A549 (cell line): ENCODE results near the gene CRYGN. TPM values are rescaled to one million over a fixed set of nuclear protein-coding genes. Genes with fewer than 3 reads are reported as not detected.
A peak's percentile ranks its signal among the peaks of the same experiment; 100 is the strongest.

Experiments
- ATAC-seq, 2 experiments: fragments of 200-7000 bp in 1 of 2; fragments of >200 bp in 1 of 2; cut with Nextera tagmentation in 1 of 2; cut with Tn5 transposase in 1 of 2; 3 replicates each; pipeline versions ENCODE4 v1.8.0 to v1.9.1; 2018 to 2020; ENCODE audit warnings: mild to moderate bottlenecking in 1 of 2, moderate library complexity in 1 of 2
- CTCF ChIA-PET: fragments of 300-600 bp; sonication (Branson Sonifier 250); formaldehyde crosslinking; extraction: SDS; loops from one replicate; lab custom pipeline; 2021; ENCODE audit warnings: antibody characterized with exemption, inconsistent platforms; lab: Yijun Ruan, JAX
- POLR2A ChIA-PET: fragments of 350-600 bp; formaldehyde crosslinking; extraction: SDS; loops from one replicate; lab custom pipeline; 2021; ENCODE audit warnings: antibody characterized with exemption, inconsistent platforms; lab: Yijun Ruan, JAX
- DNase-seq, 2 experiments: peaks; one replicate each; pipeline versions ENCODE4 v3.0.0 to v3.0.0-alpha.2; 2011 to 2016; ENCODE audit warnings: low read depth in 1 of 2, low spot score in 1 of 2
- FAIRE-seq: peaks from 2 replicates; lab custom pipeline; 2011; peaks lifted over from hg19 to GRCh38; lab: Jason Lieb, UNC
- H3K27ac ChIP-seq, 2 experiments: fragments of >200 bp; sonication (Bioruptor Twin); formaldehyde crosslinking; 3 replicates each; pipeline ENCODE4 v1.5.1; 2016 to 2017
- H3K4me1 ChIP-seq: fragments of >200 bp; sonication (Bioruptor Twin); formaldehyde crosslinking; 3 replicates; pipeline ENCODE4 v1.6.1; 2016
- H3K4me2 ChIP-seq: fragments of >200 bp; sonication (Bioruptor Twin); formaldehyde crosslinking; 3 replicates; pipeline ENCODE4 v1.6.1; 2016
- H3K4me3 ChIP-seq: fragments of >200 bp; sonication (Bioruptor Twin); formaldehyde crosslinking; 3 replicates; pipeline ENCODE4 v1.5.1; 2016
- H3K9me3 ChIP-seq: fragments of >200 bp; sonication (Bioruptor Twin); formaldehyde crosslinking; 3 replicates; pipeline ENCODE4 v1.6.1; 2016
- CBX8 ChIP-seq: fragments of 200-600 bp; sonication (generic); IDR thresholded peaks from 2 replicates; pipeline ENCODE4 v1.6.1; 2016
- EHF ChIP-seq: fragments of 250-450 bp; sonication (Bioruptor Pico); IDR thresholded peaks from 2 replicates; pipeline ENCODE4 v1.5.0; 2020; ENCODE audit warnings: mild to moderate bottlenecking
- EHMT2 ChIP-seq: fragments of 200-600 bp; sonication (generic); IDR thresholded peaks from 2 replicates; pipeline ENCODE4 v1.6.1; 2016; ENCODE audit warnings: antibody characterized with exemption, low read depth, mild to moderate bottlenecking, moderate library complexity
- FOSB ChIP-seq: fragments of 250-450 bp; sonication (Bioruptor Pico); IDR thresholded peaks from 2 replicates; pipeline ENCODE4 v1.5.0; 2020; ENCODE audit warnings: mild to moderate bottlenecking, moderate library complexity
- FOXS1 ChIP-seq: fragments of 250-450 bp; sonication (Bioruptor Pico); IDR thresholded peaks from 2 replicates; pipeline ENCODE4 v1.5.0; 2020; ENCODE audit warnings: mild to moderate bottlenecking, moderate library complexity
- HOXA7 ChIP-seq: fragments of 250-450 bp; sonication (Bioruptor Pico); IDR thresholded peaks from 2 replicates; pipeline ENCODE4 v1.5.0; 2020; ENCODE audit warnings: mild to moderate bottlenecking, moderate library complexity
- HOXB13 ChIP-seq: fragments of 250-450 bp; sonication (Bioruptor Pico); IDR thresholded peaks from 2 replicates; pipeline ENCODE4 v1.5.0; 2020; ENCODE audit warnings: low read depth, mild to moderate bottlenecking, moderate library complexity
- JUNB ChIP-seq: fragments of >200 bp; sonication (Bioruptor Twin); formaldehyde crosslinking; IDR thresholded peaks from 2 replicates; pipeline ENCODE4 v1.6.1; 2016
- MAFK ChIP-seq: fragments of 450-650 bp; IDR thresholded peaks from 2 replicates; pipeline ENCODE4 v1.6.1; 2014; ENCODE audit not compliant: partially characterized antibody
- NFE2L2 ChIP-seq: fragments of 150-350 bp; conservative IDR thresholded peaks from 2 replicates; pipeline ENCODE4 v1.6.1; 2014; ENCODE audit warnings: low read length
- PHF8 ChIP-seq: fragments of 200-600 bp; sonication (generic); IDR thresholded peaks from 2 replicates; pipeline ENCODE4 v1.6.1; 2016; ENCODE audit warnings: low read depth, mild to moderate bottlenecking, antibody characterized with exemption, moderate library complexity, borderline replicate concordance
- RCOR1 ChIP-seq: fragments of 150-350 bp; IDR thresholded peaks from 2 replicates; pipeline ENCODE4 v1.6.1; 2014; ENCODE audit warnings: antibody characterized with exemption, low read length, low read depth
- TP53 ChIP-seq: fragments of 250-450 bp; sonication (Bioruptor Pico); IDR thresholded peaks from 2 replicates; pipeline ENCODE4 v1.5.0; 2021; ENCODE audit warnings: mild to moderate bottlenecking, moderate library complexity
- WGBS: methylation state at CpG from one replicate; pipeline ENCODE4 v1.1.6; 2017; ENCODE audit errors: missing lambda C conversion rate; 5-methylcytosine and 5-hydroxymethylcytosine counted together
- polyA plus RNA-seq, 4 experiments: library from polyadenylated mRNA; depleted of rRNA in 3 of 4; stranded (reverse); fragments of >200 nt; fragmentation: RNase III in 1 of 4; extraction: RNeasy Plus Mini Kit Qiagen cat#74134 plus additional on column Dnase treatment in 1 of 4; gene quantifications; 2 replicates in 3 of 4; 3 replicates in 1 of 4; pipeline ENCODE4 v1.2.3, GENCODE V29; 2011 to 2017
- TF ChIP-seq, protein P1 (sequence below): IDR thresholded peaks from 2 replicates; pipeline ENCODE4 v1.6.1; 2012
- TF ChIP-seq, protein P2 (sequence below): fragments of >200 bp; sonication (Bioruptor Twin); formaldehyde crosslinking; IDR thresholded peaks from 3 replicates; pipeline ENCODE4 v1.5.1; 2016
- TF ChIP-seq, protein P3 (sequence below): fragments of 150-350 bp; IDR thresholded peaks from 2 replicates; pipeline ENCODE4 v1.6.1; 2014; ENCODE audit warnings: low read depth, mild to moderate bottlenecking, low read length
- TF ChIP-seq, protein P4 (sequence below): fragments of >200 bp; sonication (Bioruptor Twin); formaldehyde crosslinking; IDR thresholded peaks from 3 replicates; pipeline ENCODE4 v1.6.1; 2016
- TF ChIP-seq, protein P5 (sequence below): fragments of 250-450 bp; sonication (Bioruptor Pico); IDR thresholded peaks from 2 replicates; pipeline ENCODE4 v1.5.0; 2020; ENCODE audit warnings: low read depth, mild to moderate bottlenecking, moderate library complexity
- TF ChIP-seq, protein P6 (sequence below): fragments of 450-650 bp; IDR thresholded peaks from 2 replicates; pipeline ENCODE4 v1.6.1; 2014; ENCODE audit warnings: antibody characterized with exemption
- TF ChIP-seq, protein P7 (sequence below): IDR thresholded peaks from 2 replicates; pipeline ENCODE4 v1.6.1; 2012; ENCODE audit warnings: low read depth, borderline replicate concordance

The CRYGN gene
- polyA plus RNA-seq, 2 of the 4 experiments (the other 2 are of a cell fraction) = not detected

DNA sequence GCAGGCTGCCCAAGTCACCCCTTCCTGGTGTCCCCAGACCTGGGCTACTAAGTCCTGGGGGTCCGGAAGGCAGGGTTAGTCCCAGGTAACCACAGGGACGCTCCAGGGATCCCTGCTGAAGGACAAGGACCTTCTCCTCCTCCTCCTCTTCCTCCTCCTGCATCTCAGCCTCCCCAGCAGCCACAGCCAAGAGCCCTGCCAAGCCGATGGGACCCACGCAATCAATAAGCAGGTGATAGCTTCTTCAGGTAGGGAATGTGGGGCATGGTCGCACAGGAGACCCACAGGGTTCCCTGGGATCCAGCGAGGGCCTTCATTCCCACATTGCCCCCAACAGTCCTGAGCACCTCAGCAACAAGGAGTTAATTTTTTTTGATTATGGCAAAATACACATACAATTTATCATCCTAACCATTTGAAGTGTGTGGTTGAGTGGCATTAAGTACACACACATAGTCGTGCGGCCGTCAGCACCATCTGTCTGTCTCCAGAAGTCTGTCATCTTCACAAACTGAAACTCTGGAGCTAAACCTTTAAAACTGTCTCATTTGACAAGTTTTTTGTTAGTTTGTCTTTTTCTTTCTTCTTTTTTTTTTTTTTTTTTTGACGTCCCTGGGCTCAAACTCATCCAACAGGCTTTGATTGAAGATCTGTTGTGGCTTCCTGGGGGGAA lies 12.1 kb downstream of the CRYGN start:
- no peak overlapping the region for H3K4me3 ChIP-seq
- ATAC-seq (no peak), DNase-seq (no peak)
- peak overlapping the region; percentile 87; the same call in 1 of the 3 replicates for H3K4me2 ChIP-seq
- WGBS = 78% methylated on average over 10 of the region's 10 CpGs
- no peak for TF ChIP-seq FOSB (CRISPR knock-in tag)
- TF ChIP-seq CBX8 = no peak
- no peak for TF ChIP-seq NFE2L2
- TF ChIP-seq, protein P1, sequence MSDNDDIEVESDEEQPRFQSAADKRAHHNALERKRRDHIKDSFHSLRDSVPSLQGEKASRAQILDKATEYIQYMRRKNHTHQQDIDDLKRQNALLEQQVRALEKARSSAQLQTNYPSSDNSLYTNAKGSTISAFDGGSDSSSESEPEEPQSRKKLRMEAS = no peak
- no peak for TF ChIP-seq HOXA7
- TF ChIP-seq MAFK = no peak
- TF ChIP-seq, protein P2, sequence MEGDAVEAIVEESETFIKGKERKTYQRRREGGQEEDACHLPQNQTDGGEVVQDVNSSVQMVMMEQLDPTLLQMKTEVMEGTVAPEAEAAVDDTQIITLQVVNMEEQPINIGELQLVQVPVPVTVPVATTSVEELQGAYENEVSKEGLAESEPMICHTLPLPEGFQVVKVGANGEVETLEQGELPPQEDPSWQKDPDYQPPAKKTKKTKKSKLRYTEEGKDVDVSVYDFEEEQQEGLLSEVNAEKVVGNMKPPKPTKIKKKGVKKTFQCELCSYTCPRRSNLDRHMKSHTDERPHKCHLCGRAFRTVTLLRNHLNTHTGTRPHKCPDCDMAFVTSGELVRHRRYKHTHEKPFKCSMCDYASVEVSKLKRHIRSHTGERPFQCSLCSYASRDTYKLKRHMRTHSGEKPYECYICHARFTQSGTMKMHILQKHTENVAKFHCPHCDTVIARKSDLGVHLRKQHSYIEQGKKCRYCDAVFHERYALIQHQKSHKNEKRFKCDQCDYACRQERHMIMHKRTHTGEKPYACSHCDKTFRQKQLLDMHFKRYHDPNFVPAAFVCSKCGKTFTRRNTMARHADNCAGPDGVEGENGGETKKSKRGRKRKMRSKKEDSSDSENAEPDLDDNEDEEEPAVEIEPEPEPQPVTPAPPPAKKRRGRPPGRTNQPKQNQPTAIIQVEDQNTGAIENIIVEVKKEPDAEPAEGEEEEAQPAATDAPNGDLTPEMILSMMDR = no peak
- TF ChIP-seq TP53 (CRISPR knock-in tag) = no peak
- TF ChIP-seq EHF = no peak
- TF ChIP-seq, protein P3, sequence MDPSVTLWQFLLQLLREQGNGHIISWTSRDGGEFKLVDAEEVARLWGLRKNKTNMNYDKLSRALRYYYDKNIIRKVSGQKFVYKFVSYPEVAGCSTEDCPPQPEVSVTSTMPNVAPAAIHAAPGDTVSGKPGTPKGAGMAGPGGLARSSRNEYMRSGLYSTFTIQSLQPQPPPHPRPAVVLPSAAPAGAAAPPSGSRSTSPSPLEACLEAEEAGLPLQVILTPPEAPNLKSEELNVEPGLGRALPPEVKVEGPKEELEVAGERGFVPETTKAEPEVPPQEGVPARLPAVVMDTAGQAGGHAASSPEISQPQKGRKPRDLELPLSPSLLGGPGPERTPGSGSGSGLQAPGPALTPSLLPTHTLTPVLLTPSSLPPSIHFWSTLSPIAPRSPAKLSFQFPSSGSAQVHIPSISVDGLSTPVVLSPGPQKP = no peak
- TF ChIP-seq, protein P4, sequence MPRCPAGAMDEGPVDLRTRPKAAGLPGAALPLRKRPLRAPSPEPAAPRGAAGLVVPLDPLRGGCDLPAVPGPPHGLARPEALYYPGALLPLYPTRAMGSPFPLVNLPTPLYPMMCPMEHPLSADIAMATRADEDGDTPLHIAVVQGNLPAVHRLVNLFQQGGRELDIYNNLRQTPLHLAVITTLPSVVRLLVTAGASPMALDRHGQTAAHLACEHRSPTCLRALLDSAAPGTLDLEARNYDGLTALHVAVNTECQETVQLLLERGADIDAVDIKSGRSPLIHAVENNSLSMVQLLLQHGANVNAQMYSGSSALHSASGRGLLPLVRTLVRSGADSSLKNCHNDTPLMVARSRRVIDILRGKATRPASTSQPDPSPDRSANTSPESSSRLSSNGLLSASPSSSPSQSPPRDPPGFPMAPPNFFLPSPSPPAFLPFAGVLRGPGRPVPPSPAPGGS = no peak
- TF ChIP-seq, protein P5, sequence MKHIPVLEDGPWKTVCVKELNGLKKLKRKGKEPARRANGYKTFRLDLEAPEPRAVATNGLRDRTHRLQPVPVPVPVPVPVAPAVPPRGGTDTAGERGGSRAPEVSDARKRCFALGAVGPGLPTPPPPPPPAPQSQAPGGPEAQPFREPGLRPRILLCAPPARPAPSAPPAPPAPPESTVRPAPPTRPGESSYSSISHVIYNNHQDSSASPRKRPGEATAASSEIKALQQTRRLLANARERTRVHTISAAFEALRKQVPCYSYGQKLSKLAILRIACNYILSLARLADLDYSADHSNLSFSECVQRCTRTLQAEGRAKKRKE = no peak
- TF ChIP-seq PHF8 = no peak
- no peak for TF ChIP-seq JUNB
- TF ChIP-seq, protein P6, sequence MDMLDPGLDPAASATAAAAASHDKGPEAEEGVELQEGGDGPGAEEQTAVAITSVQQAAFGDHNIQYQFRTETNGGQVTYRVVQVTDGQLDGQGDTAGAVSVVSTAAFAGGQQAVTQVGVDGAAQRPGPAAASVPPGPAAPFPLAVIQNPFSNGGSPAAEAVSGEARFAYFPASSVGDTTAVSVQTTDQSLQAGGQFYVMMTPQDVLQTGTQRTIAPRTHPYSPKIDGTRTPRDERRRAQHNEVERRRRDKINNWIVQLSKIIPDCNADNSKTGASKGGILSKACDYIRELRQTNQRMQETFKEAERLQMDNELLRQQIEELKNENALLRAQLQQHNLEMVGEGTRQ = no peak
- TF ChIP-seq HOXB13 (CRISPR knock-in tag) = no peak
- no peak for TF ChIP-seq EHMT2
- TF ChIP-seq, all 56 proteins: peak for 0
- H3K4me1 ChIP-seq = peaks cover 53% of the 10 kb centered on the region
- ChIA-PET POLR2A (no interaction called here), CTCF (interaction anchor here (0.7 to 2.3 kb wide), 5 partner anchors 16 to 113 kb away, joined by 3 to 7 read pairs (median 3); no protein-coding TSS in a partner anchor)
- H3K9me3 ChIP-seq = no peaks in the 10 kb centered on the region; the same call in 2 of the 3 replicates
- FAIRE-seq = no peak
- H3K27ac ChIP-seq = peak overlapping the region; percentile 75 to 85; a peak in 5 of 6 replicates

DNA sequence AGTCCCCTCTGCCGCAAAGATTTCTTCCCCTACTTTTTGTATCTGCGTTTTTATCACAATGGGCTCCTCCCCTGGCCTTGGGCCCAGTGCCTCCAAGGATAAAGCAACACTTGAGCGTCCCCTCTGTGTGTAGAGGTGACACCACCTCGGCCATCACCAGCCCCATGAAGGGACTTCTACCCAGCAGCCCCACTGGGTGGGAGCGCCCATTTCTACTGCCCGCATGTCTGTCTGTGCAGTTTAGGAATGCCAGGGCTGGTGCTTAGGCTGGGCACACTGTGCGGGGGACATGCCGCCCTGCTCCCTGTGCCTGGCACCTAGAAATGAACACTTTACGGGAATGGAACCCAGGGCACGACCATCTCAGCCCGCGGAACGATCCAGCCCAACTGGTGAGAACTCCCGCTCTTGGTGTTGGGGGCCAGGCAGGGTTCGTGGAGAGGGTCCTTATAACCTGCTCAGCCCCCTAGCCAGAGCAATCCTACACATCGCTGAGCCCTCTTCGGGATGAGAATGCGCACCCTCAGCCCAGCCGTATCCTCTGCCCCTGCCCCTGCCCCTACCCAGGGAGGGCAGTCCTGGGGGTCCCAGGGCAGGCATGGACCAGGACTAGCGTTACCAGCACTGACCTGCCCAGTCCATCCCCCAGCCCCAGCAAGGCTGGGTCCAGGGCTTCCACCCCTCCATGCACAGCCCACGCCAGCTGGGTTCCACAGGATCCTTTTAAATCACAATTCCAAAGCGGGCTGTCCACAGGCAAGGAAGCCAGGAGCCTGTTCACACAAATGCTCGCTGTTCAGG lies 12.8 kb downstream of the CRYGN start:
- Histone ChIP-seq H3K4me1 (peaks cover 53% of the 10 kb centered on the region), H3K4me2 (peak overlapping the region; percentile 87), H3K9me3 (peaks cover 5% of the 10 kb centered on the region), H3K4me3 (no peak overlapping the region), H3K27ac (peak overlapping the region; percentile 75 to 85)
- FAIRE-seq (no peak), ATAC-seq (peak; percentile 14 to 39; a peak in 4 of 6 replicates), DNase-seq (no peak)
- CTCF ChIA-PET = interaction anchor here (1.3 to 2.6 kb wide), 3 partner anchors 16 to 59 kb away, joined by 3 to 14 read pairs (median 6); no protein-coding TSS in a partner anchor
- POLR2A ChIA-PET = no interaction called here
- TF ChIP-seq FOXS1 (CRISPR knock-in tag) (no peak), RCOR1 (no peak), HOXB13 (CRISPR knock-in tag) (0 out of 2 replicates have a peak, but pooled peaks have one; percentile 22)
- TF ChIP-seq, protein P6 = no peak
- TF ChIP-seq, protein P7, sequence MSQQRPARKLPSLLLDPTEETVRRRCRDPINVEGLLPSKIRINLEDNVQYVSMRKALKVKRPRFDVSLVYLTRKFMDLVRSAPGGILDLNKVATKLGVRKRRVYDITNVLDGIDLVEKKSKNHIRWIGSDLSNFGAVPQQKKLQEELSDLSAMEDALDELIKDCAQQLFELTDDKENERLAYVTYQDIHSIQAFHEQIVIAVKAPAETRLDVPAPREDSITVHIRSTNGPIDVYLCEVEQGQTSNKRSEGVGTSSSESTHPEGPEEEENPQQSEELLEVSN = no peak
- WGBS = 77% methylated on average over 20 of the region's 23 CpGs
